GM12878 (cell line): ENCODE results near the gene ELMO3. TPM values are rescaled to one million over a fixed set of nuclear protein-coding genes. Genes with fewer than 3 reads are reported as not detected.
A peak's percentile ranks its signal among the peaks of the same experiment; 100 is the strongest.

ENCODE experiments used
- ATAC-seq: fragments of 200-7000 bp; cut with Tn5 transposase; 3 replicates; pipeline ENCODE4 v1.9.1; 2020; ENCODE audit warnings: mild to moderate bottlenecking, moderate library complexity
- BruUV-seq: library from RNA; stranded (reverse); fragments of 400-500 nt; replicated peaks from 2 replicates; lab custom pipeline; 2021; lab: Mats Ljungman, UMichigan
- CTCF ChIA-PET: fragments of 300-600 bp; sonication (Branson Sonifier 250); formaldehyde crosslinking; extraction: SDS; loops from one replicate; lab custom pipeline; 2021; ENCODE audit warnings: inconsistent platforms; lab: Yijun Ruan, JAX
- POLR2A ChIA-PET: fragments of 350-600 bp; formaldehyde crosslinking; extraction: SDS; loops from one replicate; lab custom pipeline; 2021; ENCODE audit warnings: inconsistent platforms; lab: Charles Lee
- RAD21 ChIA-PET: fragments of 300-600 bp; sonication (Branson Sonifier 250); formaldehyde crosslinking; loops from one replicate; lab custom pipeline; 2023; ENCODE audit warnings: antibody characterized with exemption; ENCODE audit not compliant: unreplicated experiment; lab: Charles Lee
- SMC1A ChIA-PET: fragments of 300-600 bp; sonication (Branson Sonifier 250); formaldehyde crosslinking; loops from one replicate; lab custom pipeline; 2023; ENCODE audit not compliant: unreplicated experiment, uncharacterized antibody; lab: Charles Lee
- DNase-seq: peaks from one replicate; pipeline ENCODE4 v3.0.0-alpha.2; 2011; ENCODE audit warnings: low read depth, low spot score
- FAIRE-seq: peaks from 3 replicates; lab custom pipeline; 2011; peaks lifted over from hg19 to GRCh38; lab: Jason Lieb, UNC
- H2AFZ ChIP-seq: 2 replicates; pipeline ENCODE4 v1.6.0; 2011; ENCODE audit warnings: low read depth, low read length, control low read depth; ENCODE audit not compliant: control insufficient read depth
- H3K27ac ChIP-seq: 2 replicates; pipeline ENCODE4 v1.5.1; 2011; ENCODE audit warnings: control low read depth; ENCODE audit not compliant: control insufficient read depth, insufficient read depth
- H3K27me3 ChIP-seq, 2 experiments: replicated peaks in 1 of 2; 2 replicates each; pipeline versions ENCODE4 v1.6.0 to v1.6.1; 2011; ENCODE audit warnings: low read length in 1 of 2; ENCODE audit not compliant: control insufficient read depth in 2 of 2, insufficient read depth in 2 of 2
- H3K36me3 ChIP-seq, 2 experiments: 2 replicates each; pipeline ENCODE4 v1.5.1; 2011; ENCODE audit warnings: low read length in 1 of 2; ENCODE audit not compliant: control insufficient read depth in 2 of 2, insufficient read depth in 2 of 2
- H3K4me1 ChIP-seq: 2 replicates; pipeline ENCODE4 v1.6.1; 2011; ENCODE audit warnings: mild to moderate bottlenecking, low read length, moderate library complexity, mixed read lengths; ENCODE audit not compliant: control insufficient read depth, insufficient read depth
- H3K4me2 ChIP-seq: 2 replicates; pipeline ENCODE4 v1.6.0; 2011; ENCODE audit warnings: control low read depth; ENCODE audit not compliant: control insufficient read depth, insufficient read depth
- H3K4me3 ChIP-seq: fragments of 200-600 bp; sonication (generic); 2 replicates; pipeline ENCODE4 v1.5.1; 2016
- H3K79me2 ChIP-seq: 2 replicates; pipeline ENCODE4 v1.6.0; 2011; ENCODE audit warnings: low read length; ENCODE audit not compliant: control insufficient read depth, insufficient read depth
- H3K9ac ChIP-seq: 2 replicates; pipeline ENCODE4 v1.8.0; 2011; ENCODE audit warnings: low read length, control low read depth, mixed read lengths; ENCODE audit not compliant: control insufficient read depth, insufficient read depth
- H3K9me3 ChIP-seq: replicated peaks from 3 replicates; pipeline ENCODE4 v1.5.1; 2011; ENCODE audit warnings: mild to moderate bottlenecking, low read length; ENCODE audit not compliant: control insufficient read depth, insufficient read depth
- H4K20me1 ChIP-seq: 2 replicates; pipeline ENCODE4 v1.6.0; 2011; ENCODE audit not compliant: control insufficient read depth, insufficient read depth
- BCL11A ChIP-seq: IDR thresholded peaks from 2 replicates; pipeline ENCODE4 v1.6.1; 2011; ENCODE audit warnings: low read depth, low read length
- CHD4 ChIP-seq: fragments of 200-600 bp; sonication (generic); IDR thresholded peaks from 2 replicates; pipeline ENCODE4 v1.6.1; 2016; ENCODE audit warnings: mild to moderate bottlenecking
- CUX1 ChIP-seq: IDR thresholded peaks from 2 replicates; pipeline ENCODE4 v1.6.1; 2012; ENCODE audit warnings: improper control_type of control experiment, low read depth, low read length; ENCODE audit not compliant: insufficient replicate concordance
- ELK1 ChIP-seq: IDR thresholded peaks from 2 replicates; pipeline ENCODE4 v1.6.1; 2012; ENCODE audit warnings: low read depth, low read length, improper control_type of control experiment
- HDAC6 ChIP-seq: fragments of 200-600 bp; sonication (generic); IDR thresholded peaks from one replicate; pipeline ENCODE4 v1.8.0; 2017; ENCODE audit warnings: antibody characterized with exemption; ENCODE audit not compliant: unreplicated experiment
- NFYB ChIP-seq: IDR thresholded peaks from 2 replicates; pipeline ENCODE4 v1.6.1; 2011; ENCODE audit warnings: low read depth, mild to moderate bottlenecking, low read length, improper control_type of control experiment, moderate library complexity; ENCODE audit not compliant: insufficient read depth
- TCF3 ChIP-seq: IDR thresholded peaks from 2 replicates; pipeline ENCODE4 v1.6.1; 2012; ENCODE audit warnings: low read depth, mild to moderate bottlenecking, low read length, borderline replicate concordance; ENCODE audit not compliant: insufficient read depth
- WRNIP1 ChIP-seq: IDR thresholded peaks from 2 replicates; pipeline ENCODE4 v1.6.1; 2011; ENCODE audit warnings: low read depth, low read length, improper control_type of control experiment, borderline replicate concordance
- WGBS: methylation state at CpG from one replicate; pipeline ENCODE4 v1.1.6; 2016; ENCODE audit warnings: low lambda C conversion rate; ENCODE audit not compliant: insufficient replicate concordance, insufficient coverage; ENCODE audit errors: missing lambda C conversion rate; 5-methylcytosine and 5-hydroxymethylcytosine counted together
- in situ Hi-C: fragments of 300-500 bp; cut with MboI; formaldehyde crosslinking; loops from 9 replicates; pipeline ENCODE4 v1.14.3; 2018; ENCODE audit warnings: mixed read lengths
- intact Hi-C: fragments of 100-400 bp; cut with micrococcal nuclease; formaldehyde crosslinking; loops from one replicate; pipeline ENCODE4 v1.14.2; 2022; ENCODE audit not compliant: unreplicated experiment
- polyA plus RNA-seq, 11 experiments: library from polyadenylated mRNA; depleted of rRNA in 4 of 11; unstranded in 6 of 11; stranded (reverse) in 5 of 11; fragments of >200 nt; fragmentation: Nextera tagmentation in 4 of 11; fragmentation: Illumina TruSeq in 1 of 11; extraction: Ambion mirVana in 4 of 11; extraction: Trizol in 1 of 11; gene quantifications; 1 replicate in 1 of 11; 2 replicates in 10 of 11; pipeline versions ENCODE4 v1.2.1 to v1.2.3, GENCODE V29; 2011 to 2016; ENCODE audit warnings: inconsistent platforms in 2 of 11, missing spikeins in 2 of 11, low read depth in 1 of 11
- total RNA-seq, 4 experiments: library from RNA; depleted of rRNA in 3 of 4; stranded (reverse); fragments of >200 nt in 3 of 4; fragmentation: Illumina TruSeq in 1 of 4; extraction: Trizol in 1 of 4; gene quantifications; 2 replicates each; pipeline versions ENCODE4 v1.2.1 to v1.2.3, GENCODE V29; 2013 to 2021

The ELMO3 gene
- total and polyA plus RNA-seq, 10 of the 15 experiments (the other 5 are each of a cell fraction or from before 2014, with no cell fraction given): 0.05 to 4.7 (median 0.96) TPM; not detected in 1

DNA sequence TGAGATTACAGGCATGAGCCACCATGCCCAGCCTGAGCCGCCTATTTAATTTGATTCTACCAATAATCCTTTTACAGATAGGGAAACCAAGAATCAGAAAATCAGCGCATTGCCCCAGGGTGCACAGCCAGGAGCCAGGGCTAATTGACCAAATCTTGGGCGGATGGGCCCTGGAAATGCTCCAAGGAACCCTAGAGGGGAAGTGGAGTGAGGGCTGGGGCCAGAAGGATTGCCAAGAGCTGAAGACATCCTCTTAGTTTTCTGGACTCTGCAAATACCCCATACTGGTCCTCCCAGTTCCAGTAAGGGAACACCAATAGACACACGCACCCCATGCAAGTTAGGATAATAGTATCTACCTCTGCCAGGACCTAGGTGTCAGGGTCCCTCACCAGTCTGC lies 44.5 kb downstream of the ELMO3 start:
- TF ChIP-seq BCL11A: no peak
- no peak for TF ChIP-seq HDAC6
- no peak for TF ChIP-seq ELK1
- TF ChIP-seq WRNIP1: no peak
- TF ChIP-seq CUX1: no peak
- no peak for TF ChIP-seq TCF3
- no peak for TF ChIP-seq NFYB
- TF ChIP-seq CHD4: no peak
- TF ChIP-seq, all 136 proteins: peak for 0
- SMC1A ChIA-PET: interaction anchor here (1.1 to 2.1 kb wide), 4 partner anchors 16 to 77 kb away, joined by 3 to 17 read pairs (median 6); partner anchors contain the start of gene TMEM208
- in situ Hi-C loops: no loop called here
- POLR2A ChIA-PET: interaction anchor here (0.8 to 8.0 kb wide), 5 partner anchors 17 to 84 kb away, joined by 3 to 100 read pairs (median 6); partner anchors contain the start of genes E2F4, FBXL8, NOL3 and TMEM208
- H3K79me2 ChIP-seq: peaks cover 39% of the 10 kb centered on the region
- H3K9ac ChIP-seq: peak overlapping the region; percentile 82
- H2AFZ ChIP-seq: no peak overlapping the region
- DNase-seq (no peak), FAIRE-seq (no peak), ATAC-seq (no peak)
- no peaks in the 10 kb centered on the region for H3K9me3 ChIP-seq
- peaks cover 39% of the 10 kb centered on the region for H3K4me1 ChIP-seq
- CTCF ChIA-PET: interaction anchor here (0.6 to 4.9 kb wide), 8 partner anchors 16 to 126 kb away, joined by 3 to 29 read pairs (median 6); partner anchors contain the start of gene TMEM208
- intact Hi-C loops: no loop called here
- no peaks in the 10 kb centered on the region for H3K27me3 ChIP-seq
- BruUV-seq: no TSS peak
- H4K20me1 ChIP-seq: no peaks in the 10 kb centered on the region
- H3K4me3 ChIP-seq: peak overlapping the region; percentile 63; the same call in 1 of the 2 replicates
- H3K27ac ChIP-seq: peak overlapping the region; percentile 98
- RAD21 ChIA-PET: interaction anchor here (1.1 to 4.6 kb wide), 4 partner anchors 16 to 270 kb away, joined by 3 to 35 read pairs (median 4); partner anchors contain the start of genes PLEKHG4 and TMEM208
- H3K4me2 ChIP-seq: peak overlapping the region; percentile 99
- H3K36me3 ChIP-seq: peaks cover 0 to 3% of the 10 kb centered on the region in 2 experiments; a peak in 3 of 4 replicates
- 96% methylated on average over 4 of the region's 4 CpGs for WGBS
